GM11168 (cell line): Measurements from ENCODE around the gene FAM131C.
"Not testable (repeated sequence)": the region's sequence is repeated elsewhere in the genome, so short reads cannot be mapped to it uniquely, and the experiment has no call there.

Experiments
- in situ Hi-C: fragments of 300-500 bp; cut with MboI; formaldehyde crosslinking; loops from one replicate; pipeline ENCODE4 v1.12.0; 2022; ENCODE audit warnings: low sequenced_read_pairs; ENCODE audit not compliant: unreplicated experiment

Gene FAM131C

DNA sequence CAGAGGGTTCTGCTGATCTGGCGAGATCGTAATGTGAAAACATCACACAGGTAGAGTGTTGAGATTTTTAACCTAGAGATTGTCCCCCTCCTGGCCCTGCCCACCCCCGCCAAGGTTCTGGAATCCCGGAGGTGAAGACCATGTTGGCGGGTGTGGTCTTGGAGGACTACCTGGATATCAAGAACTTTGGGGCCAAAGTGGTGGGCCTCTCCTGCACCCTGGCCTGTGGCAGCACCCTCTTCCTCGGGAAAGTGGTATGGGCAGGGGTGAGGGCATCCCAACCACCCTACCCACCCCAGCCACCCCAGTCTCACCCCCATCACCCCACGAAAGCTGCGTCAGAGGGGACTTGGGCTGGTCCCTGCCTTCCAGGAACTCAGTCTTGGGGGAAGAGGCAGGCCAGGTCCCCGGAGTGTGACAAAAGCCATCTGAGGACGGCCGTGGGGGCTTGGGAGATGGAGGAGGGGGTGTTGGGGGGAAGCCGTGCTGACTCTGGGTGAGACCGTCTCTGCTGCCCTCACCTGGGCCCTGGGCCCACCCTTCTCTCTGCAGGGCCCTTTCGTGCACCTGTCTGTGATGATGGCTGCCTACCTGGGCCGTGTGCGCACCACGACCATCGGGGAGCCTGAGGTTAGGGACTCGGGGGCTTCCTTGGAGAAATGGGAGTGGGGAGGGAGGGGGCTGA is 25.5 kb downstream of the FAM131C start:
- in situ Hi-C loops: no loop called here

DNA sequence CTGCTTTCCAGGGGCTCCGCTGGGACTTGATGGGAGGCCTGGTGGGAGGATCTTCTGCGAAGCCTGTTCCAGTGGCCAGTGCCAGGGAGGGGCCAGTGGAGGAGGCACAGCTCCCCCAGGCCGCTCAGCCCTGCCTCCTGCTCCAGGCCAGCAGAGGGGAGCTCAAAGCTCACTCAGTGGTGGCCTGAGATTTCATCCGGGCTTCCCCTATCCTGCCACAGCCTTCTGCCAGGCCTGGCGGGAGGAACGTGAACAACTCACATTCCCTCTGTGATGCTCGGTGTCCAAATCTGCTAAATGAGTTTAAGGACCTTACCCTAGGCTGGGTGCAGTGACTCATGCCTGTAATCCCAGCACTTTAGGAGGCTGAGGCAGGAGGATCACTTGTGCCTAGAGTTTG is 26.6 kb downstream of the FAM131C start:
- in situ Hi-C loops: no loop called here

DNA sequence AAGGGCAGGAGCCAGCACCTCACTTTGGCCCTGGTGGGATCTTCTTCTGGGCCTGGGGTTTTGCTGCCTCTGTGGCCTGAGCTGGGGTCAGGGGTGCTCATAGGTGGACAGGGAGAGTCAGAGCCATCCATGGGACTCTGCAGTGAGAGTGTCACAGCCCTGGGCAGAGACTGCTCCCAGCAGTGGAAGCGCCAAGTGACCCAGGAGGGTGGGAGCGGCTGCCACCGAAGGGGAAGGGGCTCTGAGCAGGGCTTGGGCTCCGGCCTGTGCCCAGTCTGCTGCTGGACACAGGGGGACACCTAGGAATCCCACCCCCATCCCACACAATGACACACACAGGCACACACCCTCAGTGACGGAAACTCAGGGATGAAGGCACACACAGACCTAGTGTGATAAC is 29.5 kb downstream of the FAM131C start:
- in situ Hi-C loops: no loop called here

DNA sequence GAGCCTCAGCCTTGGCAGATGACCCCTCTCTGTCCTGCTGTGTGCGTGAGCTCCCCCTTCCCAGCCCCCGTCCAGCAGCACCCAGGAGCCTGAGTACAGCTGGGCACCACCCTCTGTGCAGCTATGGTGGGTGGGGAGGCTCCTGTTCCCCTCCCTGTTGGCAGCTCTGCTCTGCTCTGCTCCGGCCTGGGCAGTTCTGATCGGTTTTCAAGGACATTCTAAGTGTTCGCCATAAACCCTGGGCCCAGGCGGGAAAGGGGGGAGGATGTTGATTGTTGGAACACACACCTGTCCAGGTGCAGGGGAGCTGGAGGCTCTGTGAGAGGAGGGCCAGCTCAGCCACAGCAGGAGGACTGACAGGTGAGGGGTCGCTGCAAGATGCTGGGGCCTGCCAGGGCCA is 29.9 kb downstream of the FAM131C start, which contains the start of gene CLCNKB:
Gene CLCNKB, plus strand, starts transcription at position 262 of the 400 bp plus-strand sequence. CDS start 711 bp downstream, outside the sequence.
- in situ Hi-C loops: no loop called here

DNA sequence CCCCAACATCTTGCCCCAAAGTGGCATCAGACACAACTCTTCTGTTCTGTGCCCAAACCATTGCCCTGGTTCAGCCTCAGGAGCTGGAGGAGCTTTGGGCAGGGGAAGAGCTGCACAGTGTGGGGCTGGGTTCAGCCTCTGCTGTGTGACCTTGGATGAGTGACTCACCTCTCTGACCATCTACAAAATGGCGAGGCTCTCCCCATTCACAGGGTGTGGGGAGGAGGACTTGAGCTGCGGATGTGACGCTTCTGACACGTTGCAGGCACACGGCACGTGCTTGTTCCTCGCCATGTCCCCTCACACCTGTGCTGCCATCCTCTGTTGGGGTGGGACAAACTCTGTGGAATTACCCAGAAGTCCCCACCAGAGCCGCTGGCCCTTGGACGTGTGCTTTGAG is 30.8 kb downstream of the FAM131C start:
- in situ Hi-C loops: not testable (repeated sequence)

DNA sequence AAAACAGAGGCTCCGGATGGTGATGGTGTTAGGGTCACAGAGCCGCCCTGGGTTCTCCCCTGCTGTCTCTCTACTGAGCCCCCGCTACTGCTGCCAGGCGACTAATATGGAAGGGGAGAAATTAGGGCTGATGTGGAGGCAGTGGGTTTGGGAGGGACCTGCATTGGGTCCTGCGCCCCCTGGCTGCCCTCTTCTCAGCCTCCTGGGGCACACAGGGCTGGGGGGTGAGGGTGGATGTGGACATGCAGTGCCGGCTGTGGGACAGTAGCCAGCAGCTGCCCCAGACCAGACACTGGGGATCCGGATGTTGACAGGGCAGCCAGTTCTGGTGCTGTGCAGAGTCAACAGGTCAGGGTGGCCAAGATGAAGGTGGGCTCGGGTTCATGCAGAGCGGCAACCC is 31.4 kb downstream of the FAM131C start:
- in situ Hi-C loops: no loop called here

DNA sequence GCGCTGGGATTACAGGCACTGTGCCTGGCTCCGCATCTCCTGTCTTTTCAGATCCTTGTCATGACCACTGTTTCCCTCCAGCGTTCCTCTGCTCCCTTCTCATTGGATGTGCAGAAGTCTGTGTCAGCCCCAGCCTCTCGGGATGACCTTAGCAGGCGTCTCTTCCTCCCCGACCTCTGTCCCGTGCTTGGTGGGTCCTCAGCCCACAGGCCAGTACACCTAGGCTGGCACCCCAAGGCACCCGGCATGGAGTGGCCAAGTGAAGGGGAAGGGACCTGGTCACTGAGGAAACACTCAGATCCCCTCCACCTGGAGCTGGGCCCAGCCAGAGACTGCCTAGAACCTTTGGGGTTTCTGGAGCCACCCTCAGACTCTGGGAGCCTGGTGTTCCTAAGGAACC is 32.3 kb downstream of the FAM131C start:
- in situ Hi-C loops: no loop called here

DNA sequence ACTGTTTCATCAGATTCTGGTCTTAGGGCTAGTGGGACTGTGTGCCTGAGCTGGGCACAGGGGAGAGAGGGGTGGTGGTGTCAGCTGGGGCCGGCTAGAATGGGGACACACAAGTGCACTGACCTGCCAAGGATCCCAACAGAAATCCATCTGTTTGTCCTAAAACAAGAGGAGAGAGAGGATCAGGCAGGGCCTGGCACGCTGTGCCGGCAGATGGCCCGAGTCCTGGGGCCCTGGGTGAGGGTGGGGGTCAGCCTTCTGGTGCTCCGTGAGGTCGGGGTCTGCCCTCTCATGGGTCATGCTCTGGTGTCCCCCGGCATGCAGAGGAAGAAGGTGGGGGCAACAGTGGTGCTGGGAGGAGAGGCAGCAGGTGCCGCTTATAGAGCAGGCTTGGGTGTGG is 33.6 kb downstream of the FAM131C start:
- in situ Hi-C loops: not testable (repeated sequence)

DNA sequence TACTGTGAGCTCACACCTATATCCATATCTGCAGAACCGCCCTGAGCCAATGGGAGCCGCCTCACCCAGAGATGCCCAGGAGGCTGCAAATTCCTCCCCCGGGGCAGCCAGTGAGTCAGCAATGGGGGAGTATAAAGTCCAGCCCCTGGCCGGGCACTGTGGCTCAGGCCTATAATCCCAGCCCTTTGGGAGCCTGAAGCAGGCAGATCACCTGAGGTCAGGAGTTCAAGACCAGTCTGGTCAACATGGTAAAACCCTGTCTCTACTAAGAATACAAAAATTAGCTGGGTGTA is 34.9 kb downstream of the FAM131C start:
- in situ Hi-C loops: no loop called here

DNA sequence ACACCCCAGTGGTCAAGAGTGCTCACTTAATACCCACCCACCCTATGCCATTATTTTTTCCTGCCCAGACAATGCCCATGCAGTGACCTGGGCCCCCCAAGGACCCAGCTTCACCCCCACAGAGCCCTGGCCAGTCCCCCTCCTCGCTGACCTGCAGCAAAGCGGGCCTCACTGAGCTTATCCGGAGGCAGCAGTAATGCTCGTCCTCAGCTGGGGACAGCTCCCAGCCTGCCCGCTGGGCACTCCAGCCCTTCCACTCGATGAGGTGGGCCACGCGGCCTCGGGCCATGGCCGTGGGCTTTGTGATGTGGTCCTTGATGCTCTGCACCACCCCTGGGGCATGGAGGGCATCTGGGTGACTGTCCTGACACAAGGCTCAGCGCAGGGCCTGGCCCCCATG is 37.0 kb downstream of the FAM131C start:
- in situ Hi-C loops: not testable (repeated sequence)

DNA sequence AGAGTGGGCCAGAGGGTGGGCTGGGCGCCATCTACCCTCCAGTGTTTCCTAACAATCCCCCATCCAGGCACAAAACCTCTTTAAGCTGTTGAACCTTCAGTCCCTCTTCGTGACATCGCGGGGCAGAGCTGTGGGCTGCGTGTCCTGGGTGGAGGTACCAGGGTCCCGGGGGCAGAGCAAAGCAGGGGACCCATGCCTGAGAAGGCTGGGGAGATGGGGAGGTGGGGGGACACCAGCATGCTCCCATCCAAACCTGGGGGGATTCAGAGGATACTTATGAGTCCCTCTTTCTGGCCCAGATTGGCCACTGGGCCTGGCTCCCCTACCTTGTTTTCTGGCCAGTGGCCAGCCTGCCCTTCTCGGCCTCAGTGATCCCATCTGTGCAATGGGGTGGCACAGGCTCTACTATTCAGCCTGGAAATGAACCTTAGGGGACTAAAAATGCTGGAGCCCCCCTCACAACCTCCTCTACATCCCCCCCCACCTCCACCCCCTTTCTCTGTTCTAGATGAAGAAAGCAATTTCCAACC is 40.3 kb downstream of the FAM131C start:
- in situ Hi-C loops: not testable (repeated sequence)

DNA sequence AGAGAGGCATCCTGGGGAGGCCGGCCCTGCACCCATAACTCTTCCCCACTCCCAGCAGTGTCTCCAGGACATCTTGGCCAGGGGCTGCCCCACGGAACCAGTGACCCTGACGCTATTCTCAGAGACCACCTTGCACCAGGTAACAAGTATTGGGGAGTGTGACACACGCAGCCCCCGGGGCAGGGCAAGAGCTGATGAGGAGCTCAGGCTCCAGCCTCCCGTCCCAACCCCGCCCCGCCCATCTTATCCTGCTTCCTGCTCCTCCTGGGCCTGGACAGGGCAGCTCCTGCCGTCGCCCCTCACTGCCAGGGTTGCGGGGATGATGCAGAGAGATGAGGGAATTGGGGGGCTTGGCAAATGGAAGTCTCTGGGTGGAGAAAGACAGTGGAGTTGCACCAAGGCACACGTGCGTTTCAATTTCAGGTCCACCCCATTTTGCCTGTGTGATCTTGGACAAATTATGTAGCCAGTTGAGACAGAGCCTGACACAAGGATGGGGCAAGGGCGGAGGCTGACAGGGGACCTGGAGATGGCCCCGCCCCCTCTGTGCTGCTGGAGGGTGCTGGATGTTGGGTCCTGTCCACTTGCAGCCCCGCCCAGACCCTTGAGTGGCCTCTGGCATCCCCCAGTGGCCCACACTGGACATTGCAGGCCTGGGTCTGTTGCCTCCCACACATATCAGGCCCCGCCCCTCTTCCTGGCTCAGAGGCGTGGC is 40.9 kb downstream of the FAM131C start:
- in situ Hi-C loops: no loop called here

DNA sequence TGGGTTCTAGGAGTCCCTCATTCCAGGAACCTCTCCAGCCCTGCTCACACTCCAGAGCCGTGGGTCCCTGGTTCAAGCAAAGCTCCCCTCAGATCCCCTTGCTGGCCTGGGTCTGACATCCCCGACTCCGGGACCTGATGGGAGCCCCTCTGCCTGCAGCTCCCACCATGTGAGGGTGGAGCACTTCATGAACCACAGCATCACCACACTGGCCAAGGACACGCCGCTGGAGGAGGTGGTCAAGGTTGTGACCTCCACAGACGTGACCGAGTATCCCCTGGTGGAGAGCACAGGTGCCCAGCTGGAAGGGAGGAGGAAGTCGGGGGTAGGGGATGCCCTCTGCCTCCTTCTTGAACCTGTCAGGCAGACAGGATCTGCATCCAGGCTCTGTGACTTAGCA is 41.9 kb downstream of the FAM131C start:
- in situ Hi-C loops: no loop called here

DNA sequence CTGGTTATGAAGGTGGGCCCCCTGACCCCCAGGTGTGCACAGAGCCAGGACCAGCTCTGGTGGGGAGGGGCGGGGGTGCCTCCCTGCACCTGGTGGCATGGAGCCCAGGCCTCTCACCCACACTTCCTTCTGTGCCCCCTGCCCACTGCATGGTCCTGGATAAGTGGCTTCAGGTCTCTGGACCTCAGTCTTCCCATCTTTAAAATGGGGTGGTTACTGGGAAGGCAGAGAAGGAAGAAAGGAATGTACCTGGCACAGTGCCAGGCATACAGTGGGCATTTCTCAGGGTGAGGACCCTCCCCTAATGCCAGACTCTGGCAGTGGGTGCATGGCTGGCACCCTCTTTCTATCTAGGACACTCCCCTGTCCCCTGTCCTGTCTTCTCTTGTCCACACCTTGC is 44.2 kb downstream of the FAM131C start:
- in situ Hi-C loops: no loop called here

DNA sequence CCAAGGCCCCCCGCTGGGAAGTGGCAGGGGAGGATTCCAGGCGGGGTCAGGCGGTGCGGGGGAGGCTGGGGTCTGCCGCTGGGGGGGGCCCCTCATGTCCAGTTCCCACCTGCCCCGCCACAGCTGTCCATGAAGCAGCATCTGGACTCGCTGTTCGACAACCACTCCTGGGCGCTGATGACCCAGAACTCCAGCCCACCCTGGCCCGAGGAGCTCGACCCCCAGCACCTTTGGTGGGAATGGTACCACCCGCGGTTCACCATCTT is 44.5 kb downstream of the FAM131C start:
- in situ Hi-C loops: not testable (repeated sequence)

DNA sequence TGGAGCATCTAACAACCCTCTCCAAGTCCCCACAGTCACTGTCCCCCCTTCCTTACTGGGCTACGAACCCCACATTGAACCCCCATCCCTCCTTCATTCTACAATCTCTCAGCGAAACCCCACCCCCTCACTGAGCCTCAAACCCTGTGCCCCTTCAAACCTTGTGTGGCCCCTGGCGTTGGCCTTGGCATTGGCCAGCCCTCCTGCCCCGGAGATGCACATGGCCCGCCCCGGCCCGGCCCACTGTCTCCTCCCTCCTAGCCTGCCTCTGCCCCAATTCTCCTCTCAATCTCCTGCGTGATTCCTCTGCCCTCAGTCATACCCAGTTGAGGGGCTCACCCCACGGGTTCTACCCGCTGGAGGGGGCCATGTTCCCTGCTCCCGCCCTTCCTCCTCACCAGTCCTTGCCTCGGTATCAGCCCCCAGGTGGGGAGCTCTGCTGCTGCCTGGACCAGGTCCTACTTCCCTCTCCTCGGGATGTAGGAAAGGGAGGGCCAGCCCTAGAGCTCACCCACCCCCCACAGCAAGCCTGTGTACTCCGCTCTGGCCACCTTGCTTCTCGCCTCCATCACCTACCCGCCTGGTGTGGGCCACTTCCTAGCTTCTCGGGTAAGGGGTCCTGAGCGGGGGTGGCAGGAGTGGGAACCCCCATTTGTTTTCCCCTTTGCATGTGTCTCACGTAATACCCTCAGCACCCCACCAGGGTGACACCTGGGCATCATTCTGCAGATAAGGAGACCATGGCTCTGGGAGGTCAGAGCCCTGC is 45.0 kb downstream of the FAM131C start:
- in situ Hi-C loops: no loop called here

DNA sequence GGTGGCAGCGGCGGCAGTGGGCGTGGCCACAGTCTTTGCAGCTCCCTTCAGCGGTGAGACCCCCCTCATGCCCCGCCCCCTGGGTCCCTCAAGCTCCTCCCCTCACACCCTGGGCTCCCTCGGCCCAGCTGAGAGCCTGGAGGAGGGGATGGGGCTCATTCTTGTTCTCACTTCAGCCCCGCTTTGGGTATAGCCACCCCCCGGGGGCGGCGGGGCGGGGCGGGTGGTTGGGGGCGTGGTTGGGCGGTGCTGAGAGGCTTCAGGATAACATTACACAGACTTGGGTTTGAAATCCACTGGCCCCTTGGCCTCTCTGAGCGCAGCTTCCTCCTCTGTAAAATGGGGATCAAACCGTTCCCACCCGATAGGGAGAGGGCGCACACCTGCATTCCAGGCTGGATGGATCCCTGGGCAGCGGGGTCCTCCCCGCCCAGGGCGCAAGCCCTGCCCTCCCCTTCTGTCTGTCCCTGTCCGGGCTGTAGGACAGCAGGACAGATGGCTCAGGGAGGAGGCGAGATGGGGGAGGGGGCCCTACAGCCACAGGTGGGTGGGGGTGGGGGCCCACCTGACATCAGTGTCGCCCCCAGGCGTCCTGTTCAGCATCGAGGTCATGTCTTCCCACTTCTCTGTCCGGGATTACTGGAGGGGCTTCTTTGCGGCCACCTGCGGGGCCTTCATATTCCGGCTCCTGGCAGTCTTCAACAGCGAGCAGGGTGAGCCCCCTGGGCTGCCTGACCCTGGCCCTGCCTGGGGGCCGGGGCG is 46.5 kb downstream of the FAM131C start:
- in situ Hi-C loops: no loop called here

DNA sequence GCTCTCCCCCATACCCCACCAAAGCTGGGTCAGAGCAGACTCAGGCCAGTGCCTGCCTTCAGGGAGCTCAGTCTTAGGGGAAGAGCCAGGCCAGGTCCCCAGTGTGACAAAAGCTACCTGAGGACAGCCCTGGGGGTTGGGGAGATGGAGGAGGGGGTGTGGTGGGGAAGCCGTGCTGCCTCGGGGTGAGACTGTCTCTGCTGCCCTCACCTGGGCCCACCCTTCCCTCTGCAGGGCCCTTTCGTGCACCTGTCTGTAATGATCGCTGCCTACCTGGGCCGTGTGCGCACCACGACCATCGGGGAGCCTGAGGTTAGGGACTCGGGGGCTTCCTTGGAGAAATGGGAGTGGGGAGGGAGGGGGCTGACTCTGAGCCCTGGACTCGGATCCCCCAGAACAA is 47.1 kb downstream of the FAM131C start:
- in situ Hi-C loops: not testable (repeated sequence)

DNA sequence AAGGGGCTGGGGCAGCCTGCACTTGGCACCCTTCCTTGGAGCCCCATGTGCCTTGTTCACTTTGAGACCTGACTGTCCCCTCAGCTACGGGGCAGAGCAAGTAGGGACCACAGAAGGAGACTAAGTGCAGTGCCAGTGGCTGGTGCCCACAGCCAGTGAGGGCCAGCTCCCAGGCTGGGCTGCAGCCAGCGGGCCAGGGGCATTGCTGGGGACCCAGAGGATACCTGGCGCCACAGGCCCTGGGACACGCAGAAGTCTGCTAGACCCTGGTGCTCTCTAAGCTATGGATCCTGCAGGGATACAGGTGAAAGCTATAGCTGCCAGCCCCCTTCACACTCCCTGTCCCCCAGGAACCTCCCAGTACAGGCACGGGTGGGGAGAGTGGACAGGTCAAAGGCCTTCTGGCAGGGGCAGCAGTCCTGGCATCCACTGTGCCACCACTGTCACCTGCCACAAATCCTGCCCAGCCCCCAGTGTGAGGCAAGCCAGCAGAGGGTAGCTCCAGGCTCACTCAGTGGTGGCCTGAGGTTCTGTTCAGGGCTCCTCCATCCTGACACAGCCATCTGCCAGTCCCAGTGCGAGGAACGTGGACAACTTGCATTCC is 50.3 kb downstream of the FAM131C start:
- in situ Hi-C loops: no loop called here

DNA sequence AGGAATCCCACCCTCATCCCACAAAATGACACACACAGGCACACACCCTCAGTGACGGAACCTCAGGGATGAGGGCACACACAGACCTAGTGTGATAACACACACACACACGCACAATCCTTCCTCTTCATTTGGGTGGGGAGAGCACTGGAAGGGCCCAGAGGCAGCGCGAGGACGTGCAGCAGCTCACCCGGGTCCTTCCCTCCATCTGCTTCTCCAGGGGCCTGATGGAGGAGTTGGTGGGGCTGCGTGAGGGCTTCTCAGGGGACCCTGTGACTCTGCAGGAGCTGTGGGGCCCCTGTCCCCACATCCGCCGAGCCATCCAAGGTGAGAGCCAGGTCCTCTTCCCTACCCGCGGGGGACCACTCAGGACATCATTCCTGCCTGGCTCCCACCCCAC is 51.1 kb downstream of the FAM131C start:
- in situ Hi-C loops: no loop called here
